ENCODE results near the gene SHROOM3. TPM values are rescaled to one million over a fixed set of nuclear protein-coding genes. Genes with fewer than 3 reads are reported as not detected.
A peak's percentile ranks its signal among the peaks of the same experiment; 100 is the strongest.

SHROOM3 gene
- total and polyA plus RNA-seq, 8 donors = 6.1 to 212 (median 77.6) TPM

- Histone ChIP-seq H3K27ac (no peak overlapping the region), H3K27me3 (peaks cover 0 to 8% (median 0%) of the 10 kb centered on the region in 3 donors), H3K4me1 (no peaks in the 10 kb centered on the region), H3K36me3 (no peaks in the 10 kb centered on the region), H3K4me3 (no peak overlapping the region), H3K9me3 (peaks cover 0 to 20% (median 12%) of the 10 kb centered on the region in 4 donors)
- TF ChIP-seq CTCF (IDR thresholded peaks at IDR 0.05) (no peak), POLR2AphosphoS5 (IDR thresholded peaks at IDR 0.05) (no peak), POLR2A (IDR thresholded peaks at IDR 0.05) (no peak), EP300 (IDR thresholded peaks at IDR 0.05) (no peak)
- DNase-seq = no peak
- WGBS, 5 donors = 58 to 73% (median 67%) methylated on average over 5 of the region's 5 CpGs
- intact Hi-C loops (cut with DNase I; ENCODE audit: low total_unique reads) = no loop called here
These were observed 369.1 kb downstream of the SHROOM3 start for GRCh38 chr4:76804096-76804495.

GRCh38 chr4:76806346-76806745 lies 371.3 kb downstream of the SHROOM3 start:
- intact Hi-C loops (cut with DNase I; ENCODE audit: low total_unique reads) = no loop called here
- peaks cover 0 to 20% (median 12%) of the 10 kb centered on the region in 4 donors for H3K9me3 ChIP-seq
- H3K36me3 ChIP-seq = no peaks in the 10 kb centered on the region
- 79 to 87% (median 85%) methylated on average over 3 of the region's 3 CpGs for WGBS, 5 donors
- no peaks in the 10 kb centered on the region for H3K4me1 ChIP-seq
- DNase-seq = peak in 1 of 2 donors; percentile 22
- peaks cover 0 to 8% (median 0%) of the 10 kb centered on the region in 3 donors for H3K27me3 ChIP-seq
- H3K4me3 ChIP-seq = no peak overlapping the region
- no peak for TF ChIP-seq CTCF (IDR thresholded peaks at IDR 0.05)
- TF ChIP-seq POLR2AphosphoS5 (IDR thresholded peaks at IDR 0.05) = no peak
- no peak for TF ChIP-seq POLR2A (IDR thresholded peaks at IDR 0.05)
- TF ChIP-seq EP300 (IDR thresholded peaks at IDR 0.05) = no peak
- H3K27ac ChIP-seq = no peak overlapping the region

- Histone ChIP-seq H3K4me3 (no peak overlapping the region), H3K9me3 (peaks cover 0 to 20% (median 12%) of the 10 kb centered on the region in 4 donors), H3K36me3 (no peaks in the 10 kb centered on the region), H3K27me3 (peaks cover 0 to 4% (median 0%) of the 10 kb centered on the region in 3 donors), H3K27ac (no peak overlapping the region), H3K4me1 (no peaks in the 10 kb centered on the region)
- DNase-seq = no peak
- intact Hi-C loops (cut with DNase I; ENCODE audit: low total_unique reads) = no loop called here
- WGBS, 5 donors = 92 to 100% (median 100%) methylated on average over 1 of the region's 1 CpG
- TF ChIP-seq POLR2AphosphoS5 (IDR thresholded peaks at IDR 0.05) = no peak
- no peak for TF ChIP-seq CTCF (IDR thresholded peaks at IDR 0.05)
- TF ChIP-seq POLR2A (IDR thresholded peaks at IDR 0.05) = no peak
- TF ChIP-seq EP300 (IDR thresholded peaks at IDR 0.05) = no peak
These were observed 371.7 kb downstream of the SHROOM3 start for GRCh38 chr4:76806757-76807156.

GRCh38 chr4:76809594-76810305 lies 374.7 kb downstream of the SHROOM3 start:
- peaks cover 0 to 5% (median 0%) of the 10 kb centered on the region in 4 donors for H3K4me1 ChIP-seq
- TF ChIP-seq POLR2A (IDR thresholded peaks at IDR 0.05) (no peak), POLR2AphosphoS5 (IDR thresholded peaks at IDR 0.05) (no peak), CTCF (IDR thresholded peaks at IDR 0.05) (no peak), EP300 (IDR thresholded peaks at IDR 0.05) (no peak)
- H3K36me3 ChIP-seq = no peaks in the 10 kb centered on the region
- H3K4me3 ChIP-seq = no peak overlapping the region
- intact Hi-C loops (cut with DNase I; ENCODE audit: low total_unique reads) = loop anchor here (10.0 kb wide), 1 partner anchor 55 kb away; no protein-coding TSS in a partner anchor
- no peak overlapping the region for H3K27ac ChIP-seq
- no peaks in the 10 kb centered on the region for H3K27me3 ChIP-seq
- peaks cover 0 to 20% (median 12%) of the 10 kb centered on the region in 4 donors for H3K9me3 ChIP-seq
- DNase-seq = no peak
- WGBS, 5 donors = 83 to 90% (median 85%) methylated on average over 10 of the region's 10 CpGs

Data from stomach (tissue), 9 donors.